D721Med (cell line): Measurements from ENCODE around the gene C16orf92.

ENCODE experiments used
- DNase-seq: peaks from one replicate; pipeline ENCODE4 v3.0.0; 2011; ENCODE audit warnings: low spot score; ENCODE audit not compliant: insufficient read length
- FAIRE-seq: peaks from 2 replicates; lab custom pipeline; 2011; peaks lifted over from hg19 to GRCh38; lab: Jason Lieb, UNC
- CTCF ChIP-seq: IDR thresholded peaks from 2 replicates; pipeline ENCODE4 v1.5.1; 2012; ENCODE audit warnings: mild to moderate bottlenecking, control low read depth; ENCODE audit not compliant: insufficient read depth; ENCODE audit errors: missing control alignments

Gene C16orf92

GRCh38 chr16:30068750-30069610 lies 46.0 kb downstream of the C16orf92 start:
- no peak for FAIRE-seq
- DNase-seq, result no peak
- TF ChIP-seq CTCF, result peak; percentile 37

- FAIRE-seq, result no peak
- no peak for DNase-seq
- no peak for TF ChIP-seq CTCF
Observed at GRCh38 chr16:30069611-30070462, 46.8 kb downstream of the C16orf92 start.

- TF ChIP-seq CTCF, result no peak
- FAIRE-seq (no peak), DNase-seq (no peak)
Observed at GRCh38 chr16:30070490-30070889, 47.5 kb downstream of the C16orf92 start.
